HG03103 (cell line): Measurements from ENCODE around the gene USP24.
"Not testable (repeated sequence)": the region's sequence is repeated elsewhere in the genome, so short reads cannot be mapped to it uniquely, and the experiment has no call there.

Experiments used
- ATAC-seq: cut with Tn5 transposase; IDR thresholded peaks from one replicate; pipeline ENCODE4 v1.9.1; 2021; ENCODE audit warnings: low read depth; ENCODE audit not compliant: unreplicated experiment

USP24 gene

GRCh38 chr1:55230659-55231058 is 15.5 kb upstream of the USP24 start:
- ATAC-seq, result no peak

- ATAC-seq, result not testable (repeated sequence)
Observed at GRCh38 chr1:55229726-55230125, 14.6 kb upstream of the USP24 start.

- ATAC-seq, result no peak
Observed at GRCh38 chr1:55225228-55225627, 10.1 kb upstream of the USP24 start.

- no peak for ATAC-seq
Observed at GRCh38 chr1:55224729-55225128, 9.6 kb upstream of the USP24 start.

GRCh38 chr1:55222152-55222551 is 7.0 kb upstream of the USP24 start:
- no peak for ATAC-seq

- ATAC-seq, result no peak
Observed at GRCh38 chr1:55217226-55217986, 2.2 kb upstream of the USP24 start.

- no peak for ATAC-seq
Observed at GRCh38 chr1:55216096-55216495, 932 bp upstream of the USP24 start.

- ATAC-seq, result peak; percentile 11
Observed at GRCh38 chr1:55214934-55215193, 300 bp downstream of the USP24 start.

GRCh38 chr1:55214212-55214933 is 791 bp downstream of the USP24 start:
- ATAC-seq, result peak; percentile 13

- ATAC-seq, result no peak
Observed at GRCh38 chr1:55213885-55214211, 1.3 kb downstream of the USP24 start.

GRCh38 chr1:55213151-55213884 is 1.8 kb downstream of the USP24 start:
- no peak for ATAC-seq

- ATAC-seq, result no peak
Observed at GRCh38 chr1:55212349-55213150, 2.6 kb downstream of the USP24 start.

GRCh38 chr1:55211863-55212262 is 3.3 kb downstream of the USP24 start:
- peak; percentile 30 for ATAC-seq

- ATAC-seq, result no peak
Observed at GRCh38 chr1:55210990-55211801, 4.0 kb downstream of the USP24 start.

GRCh38 chr1:55209247-55209646 is 5.9 kb downstream of the USP24 start:
- ATAC-seq, result no peak

- no peak for ATAC-seq
Observed at GRCh38 chr1:55206210-55206609, 9.0 kb downstream of the USP24 start.

GRCh38 chr1:55204997-55205396 is 10.2 kb downstream of the USP24 start:
- ATAC-seq, result peak; percentile 91

- no peak for ATAC-seq
Observed at GRCh38 chr1:55203064-55203463, 12.1 kb downstream of the USP24 start.

GRCh38 chr1:55200667-55201066 is 14.5 kb downstream of the USP24 start:
- no peak for ATAC-seq

GRCh38 chr1:55199735-55200134 is 15.4 kb downstream of the USP24 start:
- not testable (repeated sequence) for ATAC-seq
